ENCODE data around the gene DAGLA.

DAGLA gene

DNA sequence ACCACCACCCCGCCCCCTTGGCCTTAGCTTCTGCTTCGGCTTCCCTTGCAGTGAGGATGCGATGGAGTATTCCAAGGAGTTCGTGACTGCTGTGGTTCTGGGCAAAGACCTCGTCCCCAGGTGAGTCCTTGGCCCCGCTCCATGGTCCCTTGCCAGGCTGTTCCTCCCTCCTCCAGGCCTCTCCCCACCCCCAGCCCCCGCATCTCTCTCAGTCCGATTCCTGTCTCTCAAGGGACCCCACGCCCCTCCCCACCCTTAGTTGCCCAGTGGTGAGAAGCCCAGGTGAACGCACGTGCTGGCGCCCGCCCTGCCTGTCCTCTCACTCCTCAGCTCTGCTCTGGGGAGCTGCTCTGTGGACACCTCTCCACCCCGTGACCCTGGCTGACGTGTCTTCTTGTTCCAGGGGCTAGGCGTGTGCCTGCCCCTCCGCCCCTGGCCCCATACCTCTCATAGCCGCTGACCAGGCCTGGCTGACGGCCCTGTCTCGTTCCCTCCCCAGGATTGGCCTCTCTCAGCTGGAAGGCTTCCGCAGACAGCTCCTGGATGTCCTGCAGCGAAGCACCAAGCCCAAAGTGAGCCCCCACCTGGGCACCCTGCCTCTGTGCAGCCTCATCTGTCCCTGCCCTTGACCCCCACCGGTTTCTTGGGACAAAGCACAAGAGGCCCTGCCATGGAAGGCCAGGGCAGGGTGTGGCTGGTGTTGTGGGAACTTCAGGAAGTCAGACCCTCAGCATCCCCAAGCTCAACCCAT is 57.6 kb downstream of the DAGLA start:
- TF ChIP-seq, protein P1, sequence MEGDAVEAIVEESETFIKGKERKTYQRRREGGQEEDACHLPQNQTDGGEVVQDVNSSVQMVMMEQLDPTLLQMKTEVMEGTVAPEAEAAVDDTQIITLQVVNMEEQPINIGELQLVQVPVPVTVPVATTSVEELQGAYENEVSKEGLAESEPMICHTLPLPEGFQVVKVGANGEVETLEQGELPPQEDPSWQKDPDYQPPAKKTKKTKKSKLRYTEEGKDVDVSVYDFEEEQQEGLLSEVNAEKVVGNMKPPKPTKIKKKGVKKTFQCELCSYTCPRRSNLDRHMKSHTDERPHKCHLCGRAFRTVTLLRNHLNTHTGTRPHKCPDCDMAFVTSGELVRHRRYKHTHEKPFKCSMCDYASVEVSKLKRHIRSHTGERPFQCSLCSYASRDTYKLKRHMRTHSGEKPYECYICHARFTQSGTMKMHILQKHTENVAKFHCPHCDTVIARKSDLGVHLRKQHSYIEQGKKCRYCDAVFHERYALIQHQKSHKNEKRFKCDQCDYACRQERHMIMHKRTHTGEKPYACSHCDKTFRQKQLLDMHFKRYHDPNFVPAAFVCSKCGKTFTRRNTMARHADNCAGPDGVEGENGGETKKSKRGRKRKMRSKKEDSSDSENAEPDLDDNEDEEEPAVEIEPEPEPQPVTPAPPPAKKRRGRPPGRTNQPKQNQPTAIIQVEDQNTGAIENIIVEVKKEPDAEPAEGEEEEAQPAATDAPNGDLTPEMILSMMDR (IDR thresholded peaks at IDR 0.05; ENCODE audit: insufficient read depth, low read depth, low read length, missing control alignments) = no peak
- no peak for DNase-seq (ENCODE audit: low read depth)
- H3K4me3 ChIP-seq (ENCODE audit: low read depth, low read length) = no peak overlapping the region

DNA sequence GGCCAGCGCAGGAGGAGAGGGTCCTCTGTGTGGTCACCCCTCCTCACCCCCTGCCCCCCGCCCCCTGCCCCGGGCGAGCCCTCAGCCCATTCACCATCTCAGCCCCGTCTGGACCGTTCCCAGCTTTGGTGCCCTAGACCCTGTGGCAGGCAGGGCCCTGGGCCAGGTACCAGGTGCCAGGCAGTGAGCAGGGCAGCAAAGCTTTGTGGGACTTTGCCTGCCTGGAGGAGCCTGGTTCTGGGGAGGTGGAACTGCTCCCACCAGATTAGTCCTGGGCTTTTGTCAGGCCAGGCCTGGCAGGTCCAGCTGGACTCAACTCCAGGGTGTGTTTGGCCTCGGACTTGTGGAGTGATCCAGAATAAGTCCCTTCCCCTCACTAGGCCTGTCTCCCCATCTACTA is 58.6 kb downstream of the DAGLA start:
- H3K4me3 ChIP-seq (ENCODE audit: low read depth, low read length) = no peak overlapping the region
- TF ChIP-seq, protein P1 (IDR thresholded peaks at IDR 0.05; ENCODE audit: insufficient read depth, low read depth, low read length, missing control alignments) = no peak
- DNase-seq (ENCODE audit: low read depth) = no peak

DNA sequence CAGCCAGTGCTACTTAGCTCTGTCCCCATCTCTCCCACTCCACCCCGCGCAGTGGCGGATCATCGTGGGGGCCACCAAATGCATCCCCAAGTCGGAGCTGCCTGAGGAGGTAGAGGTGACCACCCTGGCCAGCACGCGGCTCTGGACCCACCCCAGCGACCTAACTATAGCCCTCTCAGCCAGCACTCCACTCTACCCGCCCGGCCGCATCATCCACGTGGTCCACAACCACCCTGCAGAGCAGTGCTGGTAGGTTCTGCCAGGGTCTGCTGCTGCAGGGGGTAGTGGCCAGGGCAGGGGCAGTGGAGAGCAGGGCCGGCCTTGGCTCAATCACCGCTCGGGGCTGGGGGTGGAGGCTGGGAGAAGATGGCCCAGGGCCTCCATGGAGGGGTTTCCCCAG is 59.2 kb downstream of the DAGLA start:
- H3K4me3 ChIP-seq (ENCODE audit: low read depth, low read length) = no peak overlapping the region
- TF ChIP-seq, protein P1 (IDR thresholded peaks at IDR 0.05; ENCODE audit: insufficient read depth, low read depth, low read length, missing control alignments) = no peak

GRCh38 chr11:61739966-61740365 is 59.8 kb downstream of the DAGLA start:
- no peak overlapping the region for H3K4me3 ChIP-seq (ENCODE audit: low read depth, low read length)
- TF ChIP-seq, protein P1 (IDR thresholded peaks at IDR 0.05; ENCODE audit: insufficient read depth, low read depth, low read length, missing control alignments) = no peak
- DNase-seq (ENCODE audit: low read depth) = no peak

More for the DNA sequence above, 59.2 kb downstream of the DAGLA start:
- no peak for DNase-seq (ENCODE audit: low read depth)

DNA sequence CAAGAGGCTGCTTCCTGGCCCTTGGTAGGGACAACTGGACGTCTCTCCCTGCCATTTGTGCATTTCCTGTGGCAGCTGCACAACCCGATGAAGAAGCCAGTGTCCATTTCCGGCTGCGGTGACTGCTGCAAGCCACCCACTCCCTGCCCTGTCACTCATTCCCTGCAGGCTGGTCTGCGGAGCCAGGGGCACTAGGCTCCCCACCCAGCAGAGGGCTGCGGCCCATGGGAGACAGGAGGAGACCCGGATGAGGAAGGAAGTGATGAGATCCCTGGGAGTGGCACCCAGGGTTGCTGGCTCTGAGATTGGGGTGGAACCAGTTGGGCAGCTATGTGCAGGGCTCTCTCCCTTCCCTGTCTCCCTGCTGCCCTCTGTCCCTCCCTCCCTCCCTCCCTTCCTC is 62.2 kb downstream of the DAGLA start:
- TF ChIP-seq, protein P1 (IDR thresholded peaks at IDR 0.05; ENCODE audit: insufficient read depth, low read depth, low read length, missing control alignments) = no peak
- DNase-seq (ENCODE audit: low read depth) = no peak
- no peak overlapping the region for H3K4me3 ChIP-seq (ENCODE audit: low read depth, low read length)

DNA sequence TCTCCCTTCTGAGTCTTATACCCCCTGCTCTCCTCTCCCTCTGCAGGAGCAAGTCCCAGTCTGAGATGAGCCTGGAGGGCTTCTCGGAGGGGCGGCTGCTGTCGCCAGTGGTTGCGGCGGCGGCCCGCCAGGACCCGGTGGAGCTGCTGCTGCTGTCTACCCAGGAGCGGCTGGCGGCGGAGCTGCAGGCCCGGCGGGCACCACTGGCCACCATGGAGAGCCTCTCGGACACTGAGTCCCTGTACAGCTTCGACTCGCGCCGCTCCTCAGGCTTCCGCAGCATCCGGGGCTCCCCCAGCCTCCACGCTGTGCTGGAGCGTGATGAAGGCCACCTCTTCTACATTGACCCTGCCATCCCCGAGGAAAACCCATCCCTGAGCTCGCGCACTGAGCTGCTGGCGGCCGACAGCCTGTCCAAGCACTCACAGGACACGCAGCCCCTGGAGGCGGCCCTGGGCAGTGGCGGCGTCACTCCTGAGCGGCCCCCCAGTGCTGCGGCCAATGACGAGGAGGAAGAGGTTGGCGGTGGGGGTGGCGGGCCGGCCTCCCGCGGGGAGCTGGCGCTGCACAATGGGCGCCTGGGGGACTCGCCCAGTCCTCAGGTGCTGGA is 63.4 kb downstream of the DAGLA start:
- H3K4me3 ChIP-seq (ENCODE audit: low read depth, low read length) = no peak overlapping the region
- TF ChIP-seq, protein P1 (IDR thresholded peaks at IDR 0.05; ENCODE audit: insufficient read depth, low read depth, low read length, missing control alignments) = no peak
- DNase-seq (ENCODE audit: low read depth) = no peak

Data from GM12865 (cell line).